ENCODE results near the gene PRTN3. TPM values are rescaled to one million over a fixed set of nuclear protein-coding genes. Genes with fewer than 3 reads are reported as not detected.
A peak's percentile ranks its signal among the peaks of the same experiment; 100 is the strongest.

Gene PRTN3
- polyA plus RNA-seq, 1 of the 3 experiments (the other 2 are of a cell fraction): not detected

GRCh38 chr19:892243-892893 lies 51.6 kb downstream of the PRTN3 start:
- Histone ChIP-seq H3K4me2 (peak overlapping the region; percentile 88), H3K9ac (peak overlapping the region; percentile 95), H3K27me3 (ENCODE audit: insufficient read depth) (no peaks in the 10 kb centered on the region), H3K27ac (ENCODE audit: low read depth in 2 of 2, low read length in 1 of 2) (peak overlapping the region; percentile 72 to 97; a peak in 3 of 4 replicates), H3K79me2 (ENCODE audit: insufficient read depth) (peaks cover 14% of the 10 kb centered on the region), H3F3A (replicated peaks; ENCODE audit: insufficient read depth) (peaks cover 15% of the 10 kb centered on the region), H3K9me2 (no peaks in the 10 kb centered on the region), H2AFZ (ENCODE audit: low read depth) (no peak overlapping the region), H3K9me3 (no peaks in the 10 kb centered on the region), H3K4me3 (ENCODE audit: low read depth in 2 of 2, low read length in 1 of 2) (peak overlapping the region; percentile 81 to 87), H3K36me3 (replicated peaks in 1 of 2; ENCODE audit: control insufficient read depth in 1 of 2, insufficient read depth in 2 of 2, low read length in 1 of 2) (peaks cover 4 to 25% of the 10 kb centered on the region in 2 experiments), H3K4me1 (ENCODE audit: control insufficient read depth in 1 of 2, insufficient read depth in 2 of 2, low read depth in 1 of 2, low read length in 1 of 2) (peaks cover 0 to 4% of the 10 kb centered on the region in 2 experiments; a peak in 1 of 4 replicates), H4K20me1 (ENCODE audit: insufficient read depth) (no peaks in the 10 kb centered on the region)
- ChIA-PET POLR2A (interaction anchor here (1.4 kb wide), 1 partner anchor 92 kb away, joined by 5 read pairs; the partner anchor contains the start of gene WDR18), CTCF (interaction anchor here (0.7 to 1.0 kb wide), 2 partner anchors 29 to 36 kb away, joined by 3 to 4 read pairs; no protein-coding TSS in a partner anchor)
- 6% methylated on average over 25 of the region's 27 CpGs for WGBS (ENCODE audit: low lambda C conversion rate)
- DNase-seq: peak; percentile 82
- TF ChIP-seq SIN3A (IDR thresholded peaks at IDR 0.05; ENCODE audit: borderline replicate concordance, low read depth, low read length) (no peak), SMC3 (IDR thresholded peaks at IDR 0.05; ENCODE audit: low read depth, low read length) (no peak), ELF1 (IDR thresholded peaks at IDR 0.05) (no peak), RCOR1 (IDR thresholded peaks at IDR 0.05; ENCODE audit: low read length) (no peak), TCF12 (IDR thresholded peaks at IDR 0.05) (no peak), MEF2A (IDR thresholded peaks at IDR 0.05; ENCODE audit: borderline replicate concordance, low read depth) (no peak), TEAD4 (IDR thresholded peaks at IDR 0.05; ENCODE audit: borderline replicate concordance, insufficient read depth) (no peak), JUND (IDR thresholded peaks at IDR 0.05) (no peak)

GRCh38 chr19:892894-893689 lies 52.3 kb downstream of the PRTN3 start, which contains the start of the genes MED16 and RNU6-9:
MED16 (minus strand) TSS chr19:893187; CDS start chr19:891131, 2,056 bp downstream.
RNU6-9 (plus strand) TSS chr19:893484.
- WGBS (ENCODE audit: low lambda C conversion rate): under 1% methylated on average over 38 of the region's 69 CpGs
- no peak for TF ChIP-seq RCOR1 (IDR thresholded peaks at IDR 0.05; ENCODE audit: low read length)
- TF ChIP-seq NFIC (IDR thresholded peaks at IDR 0.05; ENCODE audit: borderline replicate concordance): no peak
- peak; percentile 39; the same call in 1 of the 2 replicates for TF ChIP-seq MAX (IDR thresholded peaks at IDR 0.05; ENCODE audit: low read depth)
- peak; percentile 74 for TF ChIP-seq TAF1 (IDR thresholded peaks at IDR 0.05; ENCODE audit: borderline replicate concordance, low read depth, low read length)
- peak; percentile 19; the same call in 1 of the 2 replicates for TF ChIP-seq SIN3A (IDR thresholded peaks at IDR 0.05; ENCODE audit: borderline replicate concordance, low read depth, low read length)
- TF ChIP-seq TEAD4 (IDR thresholded peaks at IDR 0.05; ENCODE audit: borderline replicate concordance, insufficient read depth): peak; percentile 92
- no peak for TF ChIP-seq TCF12 (IDR thresholded peaks at IDR 0.05)
- TF ChIP-seq CHD2 (IDR thresholded peaks at IDR 0.05; ENCODE audit: low read length, partially characterized antibody): no peak
- TF ChIP-seq PBX3 (IDR thresholded peaks at IDR 0.05): no peak
- no peak for TF ChIP-seq SMC3 (IDR thresholded peaks at IDR 0.05; ENCODE audit: low read depth, low read length)
- TF ChIP-seq GABPA (IDR thresholded peaks at IDR 0.05; ENCODE audit: low read depth): peak; percentile 26; the same call in 1 of the 2 replicates
- TF ChIP-seq RFX5 (IDR thresholded peaks at IDR 0.05; ENCODE audit: low read length): no peak
- TF ChIP-seq FOXM1 (IDR thresholded peaks at IDR 0.05; ENCODE audit: low read depth): no peak
- TF ChIP-seq MEF2A (IDR thresholded peaks at IDR 0.05; ENCODE audit: borderline replicate concordance, low read depth): no peak
- peak; percentile 26 for TF ChIP-seq MXI1 (IDR thresholded peaks at IDR 0.05; ENCODE audit: low read depth, low read length)
- peak; percentile 67 for TF ChIP-seq POLR2AphosphoS5 (IDR thresholded peaks at IDR 0.05; ENCODE audit: low read depth, low read length)
- peak; percentile 89 for TF ChIP-seq YY1 (IDR thresholded peaks at IDR 0.05; ENCODE audit: low read depth)
- no peak for TF ChIP-seq FOXJ3 (CRISPR knock-in tag; IDR thresholded peaks at IDR 0.05)
- H3K79me2 ChIP-seq (ENCODE audit: insufficient read depth): peaks cover 14% of the 10 kb centered on the region
- peak within 1 kb of the TSS; percentile 72 to 97 for H3K27ac ChIP-seq (ENCODE audit: low read depth in 2 of 2, low read length in 1 of 2)
- no peaks in the 10 kb centered on the region for H4K20me1 ChIP-seq (ENCODE audit: insufficient read depth)
- H3K9me3 ChIP-seq: no peaks in the 10 kb centered on the region
- H3K4me1 ChIP-seq (ENCODE audit: control insufficient read depth in 1 of 2, insufficient read depth in 2 of 2, low read depth in 1 of 2, low read length in 1 of 2): peaks cover 0 to 4% of the 10 kb centered on the region in 2 experiments; a peak in 1 of 4 replicates
- peaks cover 12% of the 10 kb centered on the region for H3F3A ChIP-seq (replicated peaks; ENCODE audit: insufficient read depth)
- POLR2A ChIA-PET: interaction anchor here (0.7 to 1.4 kb wide), 2 partner anchors 91 to 182 kb away, joined by 4 to 5 read pairs; partner anchors contain the start of gene WDR18
- H3K4me3 ChIP-seq (ENCODE audit: low read depth in 2 of 2, low read length in 1 of 2): peak within 1 kb of the TSS; percentile 81 to 87
- CTCF ChIA-PET: interaction anchor here (0.7 to 1.1 kb wide), 5 partner anchors 29 to 123 kb away, joined by 3 to 8 read pairs (median 3); no protein-coding TSS in a partner anchor
- H3K4me2 ChIP-seq: peak within 1 kb of the TSS; percentile 88
- H2AFZ ChIP-seq (ENCODE audit: low read depth): peak within 1 kb of the TSS; percentile 43
- peaks cover under 1 to 28% of the 10 kb centered on the region in 2 experiments for H3K36me3 ChIP-seq (replicated peaks in 1 of 2; ENCODE audit: control insufficient read depth in 1 of 2, insufficient read depth in 2 of 2, low read length in 1 of 2)
- no peaks in the 10 kb centered on the region for H3K9me2 ChIP-seq
- peak; percentile 98 for DNase-seq
- no peaks in the 10 kb centered on the region for H3K27me3 ChIP-seq (ENCODE audit: insufficient read depth)
- peak within 1 kb of the TSS; percentile 95 for H3K9ac ChIP-seq

All from SK-N-SH (cell line).